Vagina (tissue), 2 donors: ENCODE measurements around the gene PCDHGC5.

ENCODE experiments used
- POLR2A ChIP-seq, 2 donors: fragments of 450-650 bp; IDR thresholded peaks; one replicate each; pipeline ENCODE4 v1.6.1; 2017; ENCODE audit warnings: antibody characterized with exemption in 2 of 2, mild to moderate bottlenecking in 2 of 2, moderate library complexity in 2 of 2
- POLR2AphosphoS5 ChIP-seq, 2 donors: sonication (generic); formaldehyde crosslinking; IDR thresholded peaks; one replicate each; pipeline ENCODE4 v1.9.0; 2017; ENCODE audit warnings: antibody characterized with exemption in 2 of 2, mild to moderate bottlenecking in 2 of 2, low read depth in 1 of 2; ENCODE audit not compliant: insufficient read depth in 1 of 2
- TF ChIP-seq, protein P1 (sequence below), 3 experiments: fragments of 450-650 bp in 2 of 3; fragments of 200-600 bp in 1 of 3; sonication (generic) in 1 of 3; IDR thresholded peaks; one replicate each; pipeline ENCODE4 v1.5.1; 2017 to 2019; ENCODE audit warnings: antibody characterized with exemption in 3 of 3, mild to moderate bottlenecking in 2 of 3, moderate library complexity in 2 of 3

GRCh38 chr5:141478321-141478945 lies 10.4 kb upstream of the PCDHGC5 start:
- TF ChIP-seq POLR2AphosphoS5 (IDR thresholded peaks at IDR 0.05; ENCODE audit: insufficient read depth in 1 of 2, low read depth in 1 of 2) (no peak), POLR2A (IDR thresholded peaks at IDR 0.05) (no peak)
- TF ChIP-seq, protein P1, sequence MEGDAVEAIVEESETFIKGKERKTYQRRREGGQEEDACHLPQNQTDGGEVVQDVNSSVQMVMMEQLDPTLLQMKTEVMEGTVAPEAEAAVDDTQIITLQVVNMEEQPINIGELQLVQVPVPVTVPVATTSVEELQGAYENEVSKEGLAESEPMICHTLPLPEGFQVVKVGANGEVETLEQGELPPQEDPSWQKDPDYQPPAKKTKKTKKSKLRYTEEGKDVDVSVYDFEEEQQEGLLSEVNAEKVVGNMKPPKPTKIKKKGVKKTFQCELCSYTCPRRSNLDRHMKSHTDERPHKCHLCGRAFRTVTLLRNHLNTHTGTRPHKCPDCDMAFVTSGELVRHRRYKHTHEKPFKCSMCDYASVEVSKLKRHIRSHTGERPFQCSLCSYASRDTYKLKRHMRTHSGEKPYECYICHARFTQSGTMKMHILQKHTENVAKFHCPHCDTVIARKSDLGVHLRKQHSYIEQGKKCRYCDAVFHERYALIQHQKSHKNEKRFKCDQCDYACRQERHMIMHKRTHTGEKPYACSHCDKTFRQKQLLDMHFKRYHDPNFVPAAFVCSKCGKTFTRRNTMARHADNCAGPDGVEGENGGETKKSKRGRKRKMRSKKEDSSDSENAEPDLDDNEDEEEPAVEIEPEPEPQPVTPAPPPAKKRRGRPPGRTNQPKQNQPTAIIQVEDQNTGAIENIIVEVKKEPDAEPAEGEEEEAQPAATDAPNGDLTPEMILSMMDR (IDR thresholded peaks at IDR 0.05), result peak in 1 of 3 experiments; percentile 14
